DMS53 treated with DMSO at 0.1 percent for 48 hours (cell line): ENCODE measurements around the gene IFNL3.
A peak's percentile ranks its signal among the peaks of the same experiment; 100 is the strongest.
"Not testable (repeated sequence)": the region's sequence is repeated elsewhere in the genome, so short reads cannot be mapped to it uniquely, and the experiment has no call there.

Experiments used
- DNase-seq: peaks from one replicate; lab custom pipeline; 2025; ENCODE audit not compliant: unreplicated experiment; lab: John Stamatoyannopoulos, UW

Gene IFNL3

DNA sequence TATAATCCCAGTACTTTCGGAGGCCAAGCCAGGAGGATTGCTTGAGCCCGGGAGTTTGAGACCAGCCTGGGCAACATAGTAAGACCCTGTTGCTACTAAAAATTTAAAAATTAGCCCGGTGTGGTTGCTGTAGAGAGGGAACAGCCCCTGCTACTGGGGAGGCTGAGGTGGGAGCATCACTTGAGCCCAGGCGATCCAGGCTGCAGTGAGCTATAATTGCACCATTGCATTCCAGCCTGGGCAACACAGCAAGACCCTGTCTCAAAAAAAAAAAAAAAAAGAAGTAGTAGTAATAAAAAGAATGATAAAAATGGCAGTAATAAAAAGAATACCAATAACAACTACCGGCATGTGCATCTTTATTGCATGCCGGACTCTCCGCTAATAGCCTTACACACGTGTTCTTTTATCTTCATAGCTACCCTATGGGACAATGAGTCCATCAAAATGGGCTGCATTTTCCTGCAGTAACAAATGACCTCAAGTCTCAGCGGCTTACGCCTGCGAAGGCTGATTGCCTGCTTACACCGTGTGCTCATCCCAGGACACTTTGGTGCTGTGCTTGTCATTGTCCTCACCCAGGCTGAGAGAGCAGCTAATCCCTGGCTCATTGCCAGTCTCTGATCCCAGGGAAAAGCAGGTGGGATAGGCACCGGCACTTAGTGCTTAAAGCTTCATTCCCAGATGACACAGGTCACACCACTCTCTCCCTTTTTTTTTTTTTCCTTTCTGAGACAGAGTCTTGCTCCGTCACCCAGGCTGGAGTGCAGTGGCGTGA is 26.4 kb downstream of the IFNL3 start:
- DNase-seq: no peak

DNA sequence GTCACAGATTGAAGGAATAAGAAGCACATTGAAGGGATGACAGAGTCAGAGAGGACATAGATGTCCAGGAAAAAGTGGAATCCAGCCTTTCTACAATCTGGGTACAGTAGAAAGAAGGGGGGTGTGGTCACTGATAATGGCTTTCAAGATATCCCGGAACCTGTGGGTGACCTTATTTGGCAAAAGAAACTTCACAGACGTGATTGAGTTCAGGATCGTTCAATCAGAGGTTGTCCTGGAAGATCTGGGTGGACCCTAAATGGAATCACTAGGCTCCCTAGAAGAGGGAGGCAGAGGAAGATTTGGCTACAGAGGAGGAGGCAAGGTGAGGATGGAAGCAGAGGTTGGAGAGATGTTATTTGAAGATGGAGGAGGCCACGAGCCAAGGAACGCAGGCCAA is 27.7 kb downstream of the IFNL3 start:
- DNase-seq: no peak

DNA sequence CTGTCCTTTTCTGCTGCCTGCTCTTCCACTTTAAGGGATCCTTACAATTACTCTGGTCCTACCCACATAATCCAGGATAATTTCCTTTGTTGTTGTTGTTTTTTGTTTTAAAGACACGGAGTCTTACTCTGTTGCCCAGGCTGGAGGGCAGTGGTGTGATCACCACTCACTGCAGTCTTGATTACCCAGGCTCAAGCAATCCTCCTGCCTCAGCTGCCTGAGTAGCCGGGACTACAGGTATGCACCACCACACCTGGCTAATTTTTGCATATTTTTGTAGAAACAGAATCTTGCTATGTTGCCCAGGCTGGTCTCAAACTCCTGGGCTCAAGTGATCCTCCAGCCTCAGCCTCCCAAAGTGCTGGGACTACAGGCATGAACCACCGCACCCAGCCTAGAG is 29.5 kb downstream of the IFNL3 start:
- DNase-seq: not testable (repeated sequence)

DNA sequence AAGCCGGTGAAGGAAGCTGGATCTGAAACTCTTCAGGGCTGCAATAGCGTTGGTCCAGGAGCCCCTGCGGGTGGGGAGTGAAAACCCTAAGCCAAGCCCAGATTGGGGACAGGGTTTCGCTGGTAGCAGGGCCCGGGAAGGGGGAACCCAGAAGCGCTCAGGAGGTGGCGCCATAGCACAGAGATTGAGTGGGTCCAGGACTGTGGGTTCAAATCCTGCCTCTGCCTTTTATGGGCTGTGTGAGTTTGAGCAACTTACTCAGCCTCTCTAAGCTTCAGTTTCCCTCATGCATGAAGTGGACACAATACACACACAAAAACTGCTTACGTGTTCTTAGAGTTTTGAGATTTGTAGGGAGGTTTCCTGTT is 32.4 kb downstream of the IFNL3 start:
- DNase-seq: no peak

DNA sequence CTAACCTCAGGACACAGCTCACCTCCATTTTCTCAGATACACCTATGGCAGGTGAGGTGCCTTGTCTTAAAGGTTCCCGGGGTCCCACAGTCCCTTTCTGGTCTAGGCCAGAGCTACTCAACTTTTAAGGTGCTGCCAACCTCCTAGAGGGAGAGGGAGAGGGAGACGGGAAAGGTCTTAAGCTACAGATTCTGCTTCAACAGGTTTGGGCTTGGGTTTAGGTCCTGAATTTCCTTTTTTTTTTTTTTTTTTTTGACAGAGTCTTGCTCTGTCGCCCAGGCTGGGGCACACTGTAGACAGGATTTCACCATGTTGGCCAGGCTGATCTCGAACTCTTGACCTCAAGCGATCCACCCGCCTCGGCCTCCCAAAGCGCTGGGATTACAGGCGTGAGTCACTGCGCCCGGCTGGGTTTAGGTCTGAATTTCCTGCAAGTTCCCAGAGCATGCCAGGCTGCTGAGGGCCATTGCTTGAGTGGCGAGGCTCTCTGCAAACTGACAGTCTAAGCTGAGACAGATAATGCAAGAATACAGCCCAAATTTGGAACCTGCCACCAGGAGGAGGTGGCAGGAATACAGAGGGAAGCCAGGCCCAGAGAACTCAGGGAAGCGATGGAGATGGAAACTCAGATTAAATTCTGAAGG is 33.0 kb downstream of the IFNL3 start:
- no peak for DNase-seq

DNA sequence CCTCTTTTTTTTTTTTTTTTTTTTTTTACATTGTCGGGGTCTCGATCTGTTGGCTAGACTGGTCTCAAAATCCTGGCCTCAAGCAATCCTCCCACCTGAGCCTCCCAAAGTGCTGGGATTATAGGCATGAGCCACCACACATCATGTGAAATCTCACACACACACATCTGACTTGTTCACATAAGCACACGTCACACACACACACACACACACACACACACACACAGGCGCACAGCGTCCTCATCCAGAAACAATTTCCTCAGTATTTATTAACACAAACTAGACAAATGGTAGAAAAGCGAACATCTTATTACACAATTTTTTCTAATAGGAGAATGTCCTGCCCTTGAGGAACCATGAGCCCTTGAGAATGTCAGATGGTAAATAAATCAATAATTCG is 35.6 kb downstream of the IFNL3 start:
- DNase-seq: no peak

DNA sequence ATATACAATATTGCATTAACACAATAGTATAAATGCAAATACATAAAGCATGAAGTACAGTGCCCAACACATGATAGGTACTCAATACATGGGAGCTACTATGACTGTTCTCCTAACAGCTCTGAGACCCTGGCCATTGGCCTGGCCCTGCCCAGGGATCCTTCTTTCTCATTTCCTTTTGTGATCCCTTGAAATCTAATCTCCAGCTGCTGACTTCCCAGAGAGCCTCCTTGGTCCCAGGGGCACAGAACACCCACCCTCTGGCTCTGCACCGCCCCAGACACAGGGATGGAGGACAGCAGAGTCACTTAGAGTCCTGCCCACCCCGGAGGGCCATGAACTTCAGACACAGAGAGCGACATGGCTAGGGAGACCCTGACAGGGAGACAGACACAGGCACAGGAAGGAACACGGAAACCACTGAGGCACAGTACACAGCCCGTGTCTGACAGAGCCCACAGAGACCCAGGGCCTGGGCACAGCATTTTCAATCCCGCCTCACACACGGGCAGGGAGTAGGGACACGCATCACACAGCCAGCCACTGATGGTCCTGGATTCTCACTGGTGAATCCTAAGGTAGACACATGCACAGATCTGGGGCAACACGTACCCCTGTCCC is 36.5 kb downstream of the IFNL3 start:
- DNase-seq: no peak

DNA sequence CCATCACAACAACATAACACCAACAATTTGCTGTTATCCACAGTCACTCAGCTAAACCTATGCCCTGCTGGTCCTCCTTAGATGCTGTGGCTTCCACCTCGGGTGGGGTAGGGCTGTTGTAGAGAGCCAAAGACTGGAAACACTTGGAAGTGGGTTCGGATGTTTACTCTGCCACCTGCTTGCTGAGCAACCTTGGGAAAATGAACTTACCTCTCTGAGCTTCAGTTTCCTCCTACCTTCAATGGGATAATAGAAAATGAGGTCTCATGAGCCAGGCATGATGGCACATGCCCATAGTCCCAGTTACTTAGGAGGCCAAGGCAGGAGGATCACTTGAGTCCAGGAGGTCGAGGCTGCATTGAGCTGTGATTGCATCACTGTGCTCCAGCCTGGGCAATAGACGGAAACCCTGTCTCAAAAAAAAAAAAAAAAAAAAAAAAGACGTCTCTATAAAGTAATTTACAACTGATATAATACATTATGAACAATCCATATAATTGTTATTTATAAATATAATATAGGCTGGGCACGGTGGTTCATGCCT is 37.4 kb downstream of the IFNL3 start:
- DNase-seq: no peak

DNA sequence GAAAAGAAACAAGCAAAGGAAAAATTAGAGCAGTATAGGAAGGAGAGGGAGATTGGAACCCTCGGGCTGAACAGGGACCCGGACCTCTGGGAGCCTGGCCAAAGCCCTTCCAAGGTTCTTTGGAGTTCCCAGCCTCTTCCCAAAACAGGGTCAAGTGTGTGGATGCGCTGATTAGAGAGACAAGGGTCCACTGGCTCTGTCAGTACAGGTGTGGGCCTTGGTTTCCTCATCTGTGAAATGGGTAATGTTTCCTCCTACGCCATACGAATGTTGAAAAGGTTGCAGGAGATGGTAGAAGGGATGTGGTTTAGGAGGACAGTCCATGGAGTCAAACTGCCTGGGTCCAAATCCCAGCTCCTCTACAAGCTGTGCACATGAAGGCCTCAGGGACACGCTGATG is 38.7 kb downstream of the IFNL3 start:
- no peak for DNase-seq

DNA sequence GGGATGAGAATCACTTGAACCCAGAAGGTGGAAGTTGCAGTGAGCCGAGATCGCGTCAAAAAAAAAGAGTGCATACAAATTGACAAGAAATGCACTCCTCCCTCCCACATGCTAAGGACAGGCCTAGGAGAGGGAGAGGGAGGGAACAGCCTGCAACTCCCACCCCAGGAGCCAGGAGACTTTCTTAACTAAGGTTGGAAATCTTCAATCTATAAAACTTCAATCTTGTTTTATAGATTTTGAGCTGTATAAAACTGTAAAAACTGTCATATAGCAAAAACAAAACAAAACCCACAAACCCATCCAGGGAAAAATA is 39.4 kb downstream of the IFNL3 start:
- DNase-seq: no peak

DNA sequence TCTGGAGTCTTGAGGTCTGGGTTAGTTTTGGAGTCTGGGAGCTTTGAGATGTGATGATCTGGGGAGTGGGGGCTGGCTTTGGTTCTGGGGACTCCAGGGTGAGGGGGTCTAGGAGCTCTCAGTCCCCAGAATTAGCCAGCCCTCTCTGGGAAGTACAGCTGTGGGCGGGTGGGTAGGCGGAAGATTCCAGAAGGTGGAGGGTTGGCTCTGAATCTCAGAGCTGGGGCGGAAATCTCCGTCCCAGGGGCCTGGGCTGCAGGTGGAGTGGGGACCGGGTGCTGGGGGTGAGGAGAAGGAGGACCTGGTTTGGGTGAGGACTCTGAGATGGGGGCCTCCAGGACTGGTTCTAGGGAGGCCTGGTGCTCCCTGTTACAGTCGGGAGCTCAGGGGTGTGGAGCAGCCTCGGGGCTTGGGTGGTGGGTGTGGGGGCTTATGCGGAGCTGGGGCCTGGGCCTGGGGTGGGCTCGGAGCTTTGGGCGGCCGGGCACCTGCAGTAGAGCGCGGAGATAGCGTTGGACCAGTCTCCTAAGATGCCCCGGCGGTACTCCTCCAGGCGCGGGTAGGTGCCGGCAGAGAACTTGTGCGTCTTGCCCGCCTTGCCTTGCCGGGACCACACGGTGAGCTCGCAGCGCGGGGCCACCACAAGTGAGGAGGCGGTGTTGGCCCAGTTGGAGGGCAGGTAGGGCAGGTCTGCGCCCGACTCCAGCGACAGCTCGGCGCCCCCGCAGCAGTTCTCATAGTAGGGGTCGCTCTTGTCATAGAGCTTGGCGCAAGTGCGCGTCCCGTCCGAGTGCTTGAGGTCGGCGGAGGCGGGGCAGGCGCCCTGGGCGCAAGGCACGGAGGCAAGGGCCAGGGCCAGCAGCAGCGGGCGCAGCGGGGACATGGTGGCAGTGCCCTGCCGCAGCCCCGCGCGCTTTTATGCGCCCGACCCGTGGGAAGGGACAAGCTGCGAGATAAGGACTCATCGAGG is 41.1 kb downstream of the IFNL3 start, which contains the start of gene SYCN:
Gene SYCN (minus strand): TSS at position 892 of the 970 bp plus-strand sequence. CDS start 9 bp downstream, at position 883.
- no peak for DNase-seq

DNA sequence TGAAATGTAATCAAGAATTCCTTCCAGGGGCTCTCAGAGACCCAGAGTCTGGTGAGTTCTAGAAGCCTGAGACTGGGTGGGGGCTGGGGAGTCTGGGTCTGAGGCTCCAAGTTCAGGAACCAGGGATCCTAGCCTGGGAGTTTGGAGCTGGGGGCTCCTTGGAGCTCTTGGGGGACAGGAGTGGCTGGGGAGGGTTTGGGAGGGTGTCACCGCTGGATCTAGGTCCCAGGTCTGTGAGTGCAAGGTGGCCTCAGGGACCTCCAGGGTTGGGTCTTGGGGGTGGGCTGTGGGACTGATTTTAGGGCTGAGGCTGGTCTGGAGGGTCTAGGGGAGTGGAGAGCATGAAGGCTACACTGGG is 41.8 kb downstream of the IFNL3 start:
- no peak for DNase-seq

DNA sequence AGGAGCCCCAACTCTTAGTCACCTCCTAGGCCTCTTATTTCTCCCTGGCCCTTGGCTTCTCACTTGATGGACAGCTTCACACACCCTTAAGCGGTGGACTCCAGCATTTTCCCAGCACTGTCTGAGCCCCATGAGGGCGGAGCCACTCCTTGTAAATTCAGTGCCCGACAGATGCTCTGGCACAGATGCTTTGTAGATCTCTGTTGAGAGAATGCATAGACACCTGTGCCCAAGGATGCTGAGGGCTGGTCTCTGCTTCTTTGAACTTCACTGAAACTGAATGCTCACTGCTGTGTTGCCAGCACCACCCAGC is 44.0 kb downstream of the IFNL3 start:
- DNase-seq: no peak

DNA sequence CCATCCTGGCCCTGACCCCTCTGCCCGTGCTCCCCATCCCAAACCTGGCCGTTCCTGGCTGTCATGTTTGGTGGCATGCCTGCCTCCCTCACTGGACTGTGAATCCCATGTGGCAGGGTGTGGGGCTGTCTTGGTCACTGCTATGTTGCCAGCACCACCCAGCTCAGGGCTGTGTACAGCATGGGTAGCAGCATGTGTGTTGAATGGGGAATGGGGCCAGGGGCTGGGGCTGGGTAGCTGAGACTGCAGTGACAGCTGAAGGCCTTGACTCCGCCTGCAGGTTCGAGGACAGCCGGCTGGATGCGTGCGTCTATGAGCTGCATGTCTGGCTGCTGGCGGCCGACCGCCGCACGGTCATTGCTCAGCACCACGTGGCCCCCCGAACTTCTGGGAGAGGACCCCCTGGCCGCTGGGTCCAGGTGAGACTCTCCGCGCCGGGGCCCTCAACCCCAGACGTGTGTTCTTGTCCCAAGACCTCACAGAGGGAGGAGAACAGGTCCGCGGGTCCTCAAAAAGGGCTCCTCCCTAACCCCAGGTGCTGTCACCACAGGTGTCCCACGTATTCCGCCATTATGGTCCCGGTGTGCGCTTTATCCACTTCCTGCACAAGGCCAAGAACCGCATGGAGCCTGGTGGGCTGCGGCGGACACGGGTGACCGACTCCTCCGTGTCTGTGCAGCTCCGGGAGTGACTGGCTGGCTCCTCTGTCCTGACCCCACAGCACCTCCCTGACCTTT is 44.6 kb downstream of the IFNL3 start:
- DNase-seq: no peak

DNA sequence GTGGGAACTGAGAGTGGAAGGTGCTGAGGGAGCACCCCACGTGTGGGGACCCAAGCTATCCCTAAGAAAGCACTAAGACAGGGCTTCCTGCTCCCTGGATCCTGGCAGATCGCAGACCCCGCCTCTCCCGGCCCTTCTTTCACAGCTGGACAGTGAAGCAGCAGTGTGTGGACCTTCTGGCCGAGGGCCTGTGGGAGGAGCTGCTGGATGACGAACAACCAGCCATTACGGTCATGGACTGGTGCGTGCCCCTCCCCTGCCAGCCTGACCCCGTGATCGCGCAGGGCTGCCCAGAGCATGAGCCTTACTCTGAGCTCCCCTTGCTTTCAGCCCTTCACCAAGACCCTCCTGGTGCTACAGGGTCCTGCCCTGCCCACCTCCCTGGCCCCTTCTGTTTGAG is 45.8 kb downstream of the IFNL3 start:
- peak; percentile 41 for DNase-seq

DNA sequence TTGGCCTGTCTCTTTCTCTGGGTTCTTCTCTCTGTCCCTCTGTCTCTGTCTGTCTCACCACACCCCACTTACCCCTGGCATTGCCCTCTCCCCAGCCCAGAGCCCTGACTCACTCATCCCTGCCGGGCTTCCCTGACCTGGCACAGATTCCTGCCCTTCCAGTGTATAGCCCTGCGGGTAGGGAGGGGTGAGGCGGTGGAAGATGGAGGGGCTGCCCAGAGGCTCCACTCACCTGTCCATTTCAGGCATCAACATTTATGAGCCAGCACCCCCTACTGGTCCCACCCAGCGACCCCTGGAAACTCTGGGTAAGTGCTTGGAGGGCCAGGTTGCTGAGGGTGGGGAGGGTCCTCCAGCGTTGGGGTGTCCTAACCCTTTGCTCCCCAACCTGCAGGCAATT is 47.0 kb downstream of the IFNL3 start:
- DNase-seq: no peak

DNA sequence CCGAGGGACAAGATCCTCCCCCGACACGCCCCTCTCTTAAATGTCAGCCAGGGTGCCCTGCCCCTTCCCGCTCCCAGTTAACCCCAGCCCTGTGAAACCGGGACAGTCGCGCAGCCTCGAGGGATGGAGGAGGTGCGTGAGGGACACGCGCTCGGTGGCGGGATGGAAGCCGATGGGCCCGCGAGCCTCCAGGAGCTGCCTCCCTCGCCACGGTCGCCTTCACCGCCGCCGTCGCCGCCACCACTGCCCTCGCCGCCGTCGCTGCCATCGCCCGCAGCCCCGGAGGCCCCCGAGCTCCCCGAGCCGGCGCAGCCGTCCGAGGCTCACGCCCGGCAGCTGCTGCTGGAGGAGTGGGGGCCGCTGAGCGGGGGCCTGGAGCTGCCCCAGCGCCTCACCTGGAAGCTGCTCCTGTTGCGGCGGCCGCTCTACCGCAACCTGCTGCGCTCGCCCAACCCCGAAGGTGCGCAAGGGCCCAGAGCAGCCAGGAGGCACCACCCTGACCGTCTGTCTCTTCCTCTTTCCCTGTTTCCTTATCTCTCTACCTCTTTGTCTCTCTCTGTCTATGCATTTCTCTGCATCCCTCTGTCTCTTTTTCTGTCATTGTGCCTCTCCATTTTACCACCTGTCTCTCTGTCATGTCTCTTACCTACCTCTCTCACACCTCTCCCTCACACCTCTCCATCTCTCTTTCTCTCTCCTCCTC is 47.8 kb downstream of the IFNL3 start, which contains the start of gene NCCRP1:
Gene NCCRP1 (plus strand): TSS at position 105 of the 703 bp plus-strand sequence. CDS start 19 bp downstream, at position 124.
- DNase-seq: no peak

DNA sequence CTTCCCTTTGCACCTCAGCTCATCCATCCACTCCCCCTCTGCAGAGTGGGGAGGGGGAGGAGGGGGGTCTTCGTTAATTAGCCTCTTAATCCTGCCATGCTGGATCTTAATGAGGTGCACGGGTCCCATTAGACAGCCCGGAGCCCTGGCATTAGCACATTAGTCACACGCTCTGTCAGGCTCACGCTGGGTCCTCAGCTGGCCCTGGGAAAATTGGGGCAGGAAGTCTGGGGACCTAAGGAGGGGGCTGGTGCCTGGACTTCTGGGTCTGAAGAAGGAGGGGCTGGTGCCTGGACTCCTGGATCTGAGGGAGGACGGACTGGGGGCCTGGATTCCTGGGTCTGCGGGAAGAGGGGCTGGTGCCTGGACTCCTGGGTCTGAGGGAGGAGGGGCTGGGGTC is 48.5 kb downstream of the IFNL3 start:
- no peak for DNase-seq

DNA sequence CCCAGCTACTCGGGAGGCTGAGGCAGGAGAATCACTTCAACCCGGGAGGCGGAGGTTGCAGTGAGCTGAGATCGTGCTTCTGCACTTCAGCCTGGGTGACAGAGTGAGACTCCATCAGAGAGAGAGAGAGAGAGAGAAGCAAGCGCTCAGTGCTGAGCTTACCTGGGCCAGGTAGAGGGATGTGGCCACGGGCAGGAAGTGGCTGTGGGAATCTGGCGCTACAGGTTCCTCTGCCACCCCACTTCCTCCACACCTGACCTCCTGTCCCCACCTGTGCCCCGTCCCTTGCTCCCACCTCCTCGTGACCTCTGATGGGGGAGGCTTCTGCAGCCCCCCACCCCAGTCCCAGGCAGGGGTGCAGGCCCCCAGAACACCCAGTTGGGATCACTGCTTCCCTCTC is 49.1 kb downstream of the IFNL3 start:
- DNase-seq: peak; percentile 44
